Measurements from ENCODE around the gene CRYBB1.

DNA sequence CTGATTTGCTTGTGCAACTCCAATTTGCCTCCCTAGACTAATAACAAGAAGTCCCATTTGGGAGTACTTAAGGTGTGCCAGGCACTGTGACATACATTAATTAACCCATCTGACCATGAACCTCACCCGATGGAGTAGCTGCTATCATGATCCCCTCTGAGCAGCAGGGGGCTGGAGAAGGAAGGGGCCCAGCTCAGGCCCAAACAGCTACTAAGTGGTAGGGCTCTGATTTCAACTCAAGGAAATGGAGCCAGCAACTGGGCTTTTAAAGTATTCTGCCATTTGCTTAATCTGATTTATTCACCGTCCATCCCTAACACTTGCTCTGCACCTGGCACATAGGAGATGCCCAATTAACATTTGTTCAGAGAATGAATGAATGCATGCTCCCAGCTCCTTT is 1.2 kb downstream of the CRYBB1 start:
- TF ChIP-seq CTCF (IDR thresholded peaks at IDR 0.05) (no peak), POLR2A (IDR thresholded peaks at IDR 0.05) (no peak)

Measured in breast epithelium (tissue), 3 donors.